DLD1 (cell line): ENCODE results near the gene CACNA1A.

Source experiments
- in situ Hi-C: cut with HindIII; loops from 2 replicates; pipeline ENCODE4 v1.10.0; 2017; ENCODE audit warnings: low sequenced_read_pairs

Gene CACNA1A

DNA sequence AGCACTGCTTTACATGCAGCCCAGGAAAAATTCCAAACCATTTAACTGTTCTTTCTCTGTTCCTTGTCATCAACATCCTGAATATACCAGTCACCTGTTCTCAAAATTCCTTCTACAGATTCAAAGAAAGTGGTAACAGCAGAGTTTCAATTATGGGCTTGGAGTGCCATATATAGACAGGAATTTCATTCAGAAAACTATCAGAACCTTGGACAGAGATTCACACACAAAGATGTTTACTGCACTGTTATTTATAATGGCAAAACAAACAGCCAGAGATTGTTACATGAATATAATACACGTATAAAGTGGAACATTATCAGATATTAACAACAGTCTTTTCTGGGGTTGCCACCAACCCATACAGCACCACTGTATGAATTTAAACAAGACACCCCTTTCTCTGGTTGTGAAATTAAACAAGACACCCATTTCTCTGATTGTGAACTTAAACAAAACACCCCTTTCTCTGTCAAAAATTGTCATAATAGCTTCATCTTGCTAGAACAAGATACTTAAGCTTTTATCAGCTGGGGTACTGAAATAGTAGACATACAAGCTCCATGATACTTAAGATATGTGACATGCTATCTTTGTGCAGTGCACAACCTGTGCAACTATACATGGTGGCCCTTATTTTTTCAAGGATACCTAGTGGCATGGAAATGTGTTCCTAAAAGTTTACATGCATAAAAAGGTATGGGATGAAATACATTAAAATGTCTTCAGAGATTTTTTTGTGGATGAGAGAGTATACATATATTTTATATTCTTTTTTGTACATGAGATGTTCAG, 12.6 kb downstream of the CACNA1A start:
- in situ Hi-C loops = no loop called here

DNA sequence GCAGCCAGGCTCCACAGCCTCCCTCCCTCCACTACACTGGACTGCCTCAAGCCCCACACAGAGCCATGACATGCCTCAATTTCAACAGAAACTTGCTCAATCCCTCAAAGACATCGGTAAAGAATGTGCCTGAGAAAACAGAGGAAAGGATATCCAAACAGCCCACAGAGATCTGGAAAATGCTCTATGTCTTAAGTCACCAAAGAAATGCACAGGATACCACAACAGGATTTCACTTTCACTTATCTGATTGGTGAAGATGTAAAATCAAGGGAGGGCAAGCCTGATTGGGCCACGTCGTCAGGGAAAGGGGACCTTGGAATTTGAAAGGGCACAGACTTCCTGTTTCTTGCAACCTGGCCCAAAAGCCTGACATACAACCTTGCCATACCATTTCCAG, 14.2 kb downstream of the CACNA1A start:
- in situ Hi-C loops = no loop called here

DNA sequence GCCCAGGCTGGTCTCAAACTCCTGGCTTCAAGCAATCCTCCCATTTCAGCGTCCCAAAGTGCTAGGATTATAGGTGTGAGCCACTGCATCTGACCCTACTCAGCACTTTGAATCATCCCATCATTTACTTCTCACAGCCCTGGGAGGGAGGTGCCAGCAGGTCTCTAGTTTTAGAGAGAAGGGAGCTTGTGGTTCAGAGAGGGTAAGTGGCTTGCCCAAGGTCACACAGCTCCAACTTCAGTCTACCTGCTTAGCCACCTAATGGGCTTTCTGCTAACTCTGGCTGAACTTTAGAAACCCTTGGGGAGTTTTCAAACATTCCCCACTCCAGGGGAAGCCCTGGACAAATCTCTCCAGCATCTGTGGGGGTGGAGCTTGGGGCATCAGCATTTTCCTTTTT, 18.3 kb downstream of the CACNA1A start:
- in situ Hi-C loops = no loop called here

DNA sequence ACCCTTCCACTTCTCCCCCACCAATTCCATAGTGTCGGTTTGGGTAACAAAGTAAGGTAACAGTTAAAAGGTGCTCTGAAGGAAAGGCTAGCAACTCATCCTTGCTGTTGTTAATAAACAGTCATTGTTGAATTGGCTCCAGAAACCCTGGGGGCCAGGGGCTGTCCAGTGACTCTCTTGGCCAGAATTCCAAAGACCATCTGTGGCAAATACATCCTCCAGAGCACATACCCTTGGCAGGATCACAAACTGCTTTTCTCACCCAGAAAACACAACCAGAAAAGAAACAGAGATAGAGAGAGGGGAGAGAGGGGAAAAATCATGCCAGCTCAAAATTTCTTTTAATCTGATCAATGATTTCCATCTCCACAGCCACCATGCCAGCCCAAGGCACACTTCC, 22.1 kb downstream of the CACNA1A start:
- in situ Hi-C loops = no loop called here

DNA sequence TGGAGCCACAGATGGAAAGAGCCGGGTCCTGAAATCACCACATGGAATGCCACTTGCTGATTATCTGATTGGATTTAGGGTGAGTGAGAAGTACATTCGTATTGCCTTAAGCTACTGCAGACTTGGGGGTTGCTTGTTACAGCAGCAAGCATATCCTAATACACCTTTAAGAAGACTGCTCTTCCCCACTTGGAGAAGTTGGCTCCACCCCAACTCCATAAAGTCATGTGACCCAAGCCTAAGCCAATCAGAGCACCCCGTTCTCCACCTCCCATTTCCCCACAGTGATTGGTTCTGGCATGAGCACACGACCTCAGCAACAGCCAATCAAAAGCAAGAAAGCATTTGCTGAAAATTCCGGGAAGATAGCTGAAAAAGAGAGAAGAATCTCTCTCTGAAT, 23.1 kb downstream of the CACNA1A start:
- in situ Hi-C loops = no loop called here

DNA sequence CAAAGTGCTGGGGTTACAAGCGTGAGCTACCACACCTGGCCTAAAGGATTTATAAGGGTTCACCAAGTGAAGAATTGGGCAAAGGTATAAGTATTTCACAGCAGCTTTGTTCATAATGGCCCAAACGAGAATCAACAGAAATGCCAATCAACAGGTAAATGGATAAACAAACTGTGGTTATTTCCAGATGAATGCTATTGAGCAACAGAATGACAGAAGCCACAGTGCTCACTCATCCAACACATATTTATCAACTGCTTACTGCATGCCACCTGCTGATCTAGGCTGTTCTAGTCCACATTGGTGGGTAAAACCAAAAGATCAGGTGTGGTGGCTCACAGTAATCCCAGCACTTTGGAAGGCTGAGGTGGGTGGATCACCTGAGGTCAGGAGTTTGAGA, 27.7 kb downstream of the CACNA1A start:
- in situ Hi-C loops = no loop called here

DNA sequence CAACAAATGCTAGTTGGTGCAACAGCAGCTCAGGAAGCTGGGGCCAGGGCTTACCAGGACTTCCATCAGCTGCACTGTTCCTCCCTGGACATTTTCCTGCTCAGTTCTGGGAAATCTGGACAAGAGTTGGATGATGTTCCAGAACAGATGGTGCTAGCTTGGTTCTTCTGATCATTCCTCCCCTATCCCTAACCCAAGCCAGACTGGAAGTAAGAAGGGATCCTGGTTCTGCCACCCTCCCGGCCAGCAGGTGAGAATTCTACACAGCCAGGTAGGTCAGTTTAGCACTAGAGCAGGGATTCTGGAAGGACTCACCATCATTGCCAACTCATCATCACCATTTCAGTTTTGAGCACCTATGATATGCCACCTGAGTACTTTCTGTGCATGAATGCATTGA, 30.2 kb downstream of the CACNA1A start:
- in situ Hi-C loops = no loop called here

DNA sequence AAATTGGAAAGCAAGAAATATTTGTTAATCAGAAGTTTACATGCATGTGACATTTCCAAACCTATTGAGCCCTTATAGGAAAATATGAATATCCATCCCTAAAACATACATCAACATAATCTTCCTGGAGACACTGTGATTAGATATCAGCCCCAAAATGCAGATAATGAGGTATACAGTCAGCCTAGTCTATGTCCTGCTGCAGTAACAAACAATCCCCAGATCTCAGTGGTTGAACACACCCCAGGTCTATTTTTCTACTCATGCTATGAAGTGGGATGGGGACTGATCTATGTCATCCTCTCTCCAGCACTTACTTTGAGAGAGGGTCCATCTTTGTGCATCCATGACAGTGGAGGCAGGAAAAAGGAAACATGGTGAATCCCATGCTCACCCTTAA, 31.2 kb downstream of the CACNA1A start:
- in situ Hi-C loops = no loop called here

DNA sequence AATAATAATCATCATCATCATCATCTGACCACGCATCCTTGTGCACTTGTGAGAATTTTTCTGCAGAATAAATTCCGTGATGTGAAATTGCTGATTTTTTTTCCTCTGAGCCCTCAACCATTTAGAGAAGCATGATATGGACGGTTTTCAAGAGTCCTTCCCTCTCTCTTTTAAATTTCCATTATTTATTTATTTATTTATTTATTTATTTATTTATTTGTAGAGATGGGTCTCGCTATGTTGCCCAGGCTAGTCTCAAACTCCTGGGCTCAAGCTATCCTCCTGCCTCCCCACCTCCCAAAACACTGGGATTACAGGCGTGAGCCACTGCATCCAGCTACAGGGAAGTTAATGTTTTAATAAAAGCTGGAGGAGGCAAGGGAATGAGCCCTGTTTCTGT, 39.6 kb downstream of the CACNA1A start:
- in situ Hi-C loops = no loop called here

DNA sequence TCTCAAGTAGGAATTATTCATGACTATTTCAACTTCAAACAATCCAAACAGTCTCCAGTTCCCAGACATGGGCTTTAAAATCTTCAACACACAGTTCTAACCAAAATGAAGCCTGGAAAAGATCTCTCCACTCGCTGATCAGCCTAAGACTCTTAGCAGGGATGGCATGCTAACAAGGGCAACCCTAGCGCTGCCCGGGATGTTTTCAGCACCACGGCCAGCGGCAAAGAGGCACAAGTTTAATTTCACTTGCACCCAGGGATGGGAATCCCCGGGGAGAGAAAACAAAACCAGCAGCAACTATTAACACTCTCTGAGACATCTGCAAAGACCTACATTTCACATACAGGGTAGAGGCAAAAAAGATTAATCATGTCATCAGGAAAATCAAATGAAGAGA, 43.0 kb downstream of the CACNA1A start:
- in situ Hi-C loops = no loop called here

DNA sequence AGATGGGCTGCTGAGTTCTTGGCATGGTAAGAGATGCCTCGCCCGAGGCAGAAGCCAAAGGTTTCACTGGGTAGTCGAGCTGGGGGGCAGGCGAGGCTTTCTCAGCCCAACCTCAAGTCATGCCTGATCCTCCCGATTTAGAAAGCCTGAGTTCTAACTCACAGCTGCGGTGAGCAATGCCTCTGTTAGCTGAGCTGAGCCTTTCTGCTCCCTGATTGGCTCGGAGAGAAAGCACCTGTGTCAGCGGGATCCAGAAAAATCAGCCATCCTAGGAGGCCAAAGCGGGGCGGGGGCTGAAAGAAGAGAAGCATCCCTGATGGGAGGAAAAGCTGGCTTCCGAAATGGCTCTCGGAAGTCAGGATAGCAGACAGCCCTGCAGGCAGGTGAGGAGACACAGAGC, 44.7 kb downstream of the CACNA1A start:
- in situ Hi-C loops = no loop called here

DNA sequence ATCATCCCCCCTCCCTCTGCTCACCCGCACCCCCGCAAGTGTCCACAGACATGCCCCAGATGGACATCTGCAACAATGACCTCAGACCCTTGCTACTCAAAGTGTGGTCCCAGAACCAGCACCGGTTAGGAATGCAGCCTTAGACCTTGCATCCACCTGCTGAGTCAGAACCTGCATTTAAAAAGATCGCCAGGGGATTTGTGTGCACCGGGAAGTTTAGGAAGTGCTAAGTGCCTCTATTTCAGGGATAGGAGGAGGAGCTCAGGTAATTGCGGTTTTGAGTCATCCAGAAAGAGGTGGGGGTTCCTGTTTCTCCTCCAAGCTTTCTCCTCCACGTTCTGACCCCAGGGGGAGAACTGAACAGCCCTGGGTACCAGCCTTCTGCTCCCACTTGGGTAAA, 46.2 kb downstream of the CACNA1A start:
- in situ Hi-C loops = no loop called here

DNA sequence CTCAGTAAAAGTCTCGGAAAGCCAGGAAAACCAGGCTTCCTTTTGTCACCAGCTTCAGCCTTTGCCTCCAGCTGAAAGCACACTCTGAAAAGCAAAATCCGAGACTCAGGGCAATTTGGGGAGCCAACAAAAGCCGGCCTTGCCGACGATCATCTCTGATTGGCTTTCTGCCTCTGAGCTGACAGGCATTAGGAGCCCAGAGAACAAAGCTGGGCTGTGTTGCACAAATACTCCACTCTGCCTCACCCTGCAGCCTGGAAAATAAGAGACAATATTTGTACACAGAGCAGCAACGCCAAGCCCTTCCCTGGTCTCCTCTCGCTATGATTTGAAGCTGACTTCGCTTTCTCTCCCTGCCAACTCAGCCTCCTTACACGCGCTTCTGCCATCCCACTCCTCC, 46.9 kb downstream of the CACNA1A start:
- in situ Hi-C loops = no loop called here

DNA sequence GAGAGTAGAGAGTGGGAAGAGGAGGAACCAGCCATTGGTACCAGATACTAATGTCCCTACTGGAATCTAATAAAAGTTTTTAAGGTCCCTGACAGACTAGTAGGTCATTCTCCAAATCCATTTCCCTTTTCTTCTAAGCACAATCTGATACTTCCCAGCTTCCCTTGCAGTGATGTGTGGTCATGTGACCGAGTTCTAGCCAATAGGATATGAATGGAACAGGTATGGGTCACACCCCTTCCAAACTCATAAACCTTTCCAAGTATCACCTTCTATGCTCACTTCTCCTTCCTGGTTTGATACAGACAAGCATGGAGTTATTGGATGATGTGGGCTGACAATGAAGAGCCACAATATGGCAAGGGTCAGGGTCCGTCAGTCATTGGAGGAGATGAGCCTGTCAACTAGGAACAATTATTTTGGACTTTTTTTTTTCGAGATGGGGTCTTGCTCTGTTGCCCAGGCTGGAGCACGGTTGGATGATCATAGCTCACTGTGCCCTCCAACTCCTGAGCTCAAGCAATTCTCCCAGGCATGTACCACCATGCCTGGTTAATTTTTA, 54.8 kb downstream of the CACNA1A start:
- in situ Hi-C loops = no loop called here

DNA sequence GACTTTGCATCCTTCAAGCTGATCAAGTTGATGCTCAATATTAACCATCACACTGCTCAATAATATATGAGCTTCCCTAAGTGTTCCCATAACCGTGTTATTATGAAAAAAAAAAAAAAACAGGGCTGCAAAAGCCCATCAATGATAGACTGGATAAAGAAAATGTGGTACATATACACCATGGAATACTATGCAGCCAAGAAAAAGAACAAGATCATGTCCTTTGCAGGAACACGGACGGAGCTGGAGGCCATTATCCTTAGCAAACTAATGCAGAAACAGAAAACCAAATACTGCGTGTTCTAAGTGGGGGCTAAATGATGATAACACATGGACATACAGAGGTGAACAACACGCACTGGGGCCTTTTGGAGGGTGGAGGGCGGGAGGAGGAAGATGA, 58.3 kb downstream of the CACNA1A start:
- in situ Hi-C loops = no loop called here

DNA sequence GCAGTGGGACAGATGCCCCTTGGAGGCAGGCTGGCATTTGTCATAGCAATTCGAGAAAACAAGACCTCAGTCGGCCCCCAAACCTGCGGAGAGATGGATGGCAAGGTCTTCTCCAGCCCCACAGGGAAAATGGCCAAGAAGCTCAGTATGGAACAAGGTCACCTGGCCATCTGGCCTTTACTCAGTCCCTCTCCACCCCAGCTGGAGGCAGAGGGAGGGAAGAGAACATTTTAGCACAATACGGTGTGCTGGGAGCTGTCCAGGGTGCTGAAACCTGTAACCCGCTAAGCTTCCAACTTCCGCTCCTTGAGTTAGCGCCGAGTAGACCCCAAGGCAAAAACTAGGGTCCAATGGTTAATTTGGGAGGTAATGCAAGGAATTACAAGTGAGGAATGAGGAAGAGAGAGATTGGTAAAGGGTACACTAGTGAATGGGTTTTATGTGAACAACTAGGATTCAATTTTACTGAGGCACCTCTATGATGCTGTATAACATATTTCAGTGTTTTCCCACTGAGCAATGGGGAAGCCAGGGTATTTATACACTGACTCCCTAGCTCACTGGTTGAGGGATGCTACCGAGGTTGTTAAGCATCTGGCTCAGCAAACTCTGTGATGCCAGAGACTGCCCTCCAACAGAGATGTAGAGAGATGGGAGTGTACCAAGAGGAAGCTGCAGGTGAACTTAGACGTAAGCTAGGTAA, 64.3 kb downstream of the CACNA1A start:
- in situ Hi-C loops = no loop called here

DNA sequence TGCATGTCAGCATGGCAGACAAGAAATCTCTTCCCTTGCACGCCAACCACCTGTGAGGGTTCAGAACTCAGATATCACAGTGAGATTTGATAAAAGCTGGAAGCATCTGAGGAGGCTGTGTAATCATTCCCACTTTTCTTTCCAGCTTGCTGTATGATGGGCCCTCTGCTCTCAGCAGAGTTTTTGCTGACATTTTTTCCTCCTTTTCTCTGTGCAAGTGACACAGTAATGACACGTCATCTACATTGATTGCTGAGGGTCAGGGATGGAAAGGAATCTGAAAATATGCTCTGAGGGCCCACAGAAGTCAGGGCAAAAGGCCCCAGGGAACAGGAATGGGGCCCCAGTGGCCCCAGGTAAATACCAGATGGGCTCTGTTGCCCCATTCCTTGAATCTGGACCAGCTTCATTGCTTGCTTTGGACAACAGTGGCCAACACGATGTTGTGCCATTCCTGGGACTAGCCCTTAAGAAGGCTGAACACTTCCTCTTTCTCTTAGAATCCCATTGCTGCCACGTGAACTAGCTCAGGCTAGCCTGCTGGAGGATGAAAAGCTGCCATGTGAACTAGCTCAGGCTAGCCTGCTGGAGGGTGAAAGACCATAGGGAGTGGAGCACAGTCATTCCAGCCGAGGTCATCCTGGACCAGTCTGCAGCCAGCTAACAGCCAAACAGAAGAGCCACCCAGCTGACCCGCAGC, 68.2 kb downstream of the CACNA1A start:
- in situ Hi-C loops = no loop called here

DNA sequence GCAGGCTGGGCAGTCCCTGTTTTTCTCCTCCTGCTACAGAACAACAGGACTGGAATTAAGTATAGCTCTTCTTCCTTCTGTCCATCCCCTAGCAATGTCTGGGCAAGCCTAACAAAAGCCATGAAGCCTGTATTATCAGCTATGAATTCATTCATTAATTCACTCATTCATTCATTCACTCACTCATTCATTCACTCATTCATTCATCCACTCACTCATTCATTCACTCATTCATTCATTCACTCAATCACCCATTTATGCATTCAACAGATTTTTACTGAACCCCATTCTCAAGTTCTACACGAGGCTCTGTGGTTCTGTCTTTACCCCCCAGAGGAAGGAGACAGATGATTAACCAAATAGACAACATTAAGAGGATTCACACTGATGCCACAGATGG, 69.9 kb downstream of the CACNA1A start:
- in situ Hi-C loops = no loop called here

DNA sequence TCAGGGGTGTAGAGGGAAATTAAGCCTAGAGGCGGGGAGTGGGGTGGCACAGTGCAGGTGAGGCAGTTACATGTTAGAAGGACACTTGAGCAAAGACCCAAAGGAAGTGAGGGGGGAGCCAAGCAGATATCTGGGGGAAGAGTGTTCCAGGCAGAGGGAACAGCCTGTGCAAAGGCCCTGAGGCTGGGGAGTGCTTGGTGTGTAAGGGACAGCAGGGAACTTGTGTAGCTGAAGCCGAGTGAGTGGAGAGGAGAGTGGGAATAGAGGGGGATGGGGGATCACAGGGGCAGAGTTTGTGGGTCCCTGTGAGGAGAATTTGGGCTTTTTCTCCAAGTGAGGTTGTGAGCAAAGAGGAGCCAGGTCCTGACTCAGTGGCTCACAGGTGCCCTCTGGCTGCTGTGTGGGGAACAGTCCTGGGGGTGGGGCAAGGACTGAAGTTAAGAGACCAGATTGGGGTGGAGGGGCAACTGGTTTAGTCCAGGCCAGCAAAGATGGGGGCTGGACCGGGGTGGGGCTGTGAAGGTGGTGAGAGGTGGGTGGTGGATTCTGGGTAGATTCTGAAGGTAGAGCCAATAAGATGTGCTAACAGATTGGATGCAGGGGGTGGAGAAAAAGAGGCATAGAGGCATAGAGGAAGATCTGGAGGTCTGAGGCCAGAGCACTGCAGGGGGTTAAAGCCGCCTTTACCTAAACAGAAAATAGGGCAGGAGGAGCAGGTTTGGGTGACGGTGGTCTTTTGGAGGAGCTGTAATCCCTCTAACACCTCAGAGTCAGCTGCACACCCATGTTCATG, 75.3 kb downstream of the CACNA1A start:
- in situ Hi-C loops = no loop called here

DNA sequence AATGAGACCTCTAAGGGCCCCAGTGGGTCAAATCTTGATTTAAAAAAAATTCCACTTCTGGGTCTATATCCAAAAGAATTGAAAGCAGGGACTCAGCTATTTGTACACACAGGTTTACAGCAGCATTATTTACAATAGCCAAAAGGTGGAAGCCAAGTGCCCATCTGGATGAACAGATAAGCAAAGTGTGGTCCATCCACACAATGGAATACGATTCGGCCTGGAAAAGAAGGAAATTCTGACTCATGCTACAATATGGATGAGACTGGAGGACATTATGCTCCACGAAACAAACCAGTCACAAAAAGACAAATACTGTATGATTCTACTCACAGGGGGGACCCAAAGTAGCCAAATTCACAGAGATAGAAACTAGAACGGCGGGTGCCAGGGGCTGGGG, 76.7 kb downstream of the CACNA1A start:
- in situ Hi-C loops = no loop called here

DNA sequence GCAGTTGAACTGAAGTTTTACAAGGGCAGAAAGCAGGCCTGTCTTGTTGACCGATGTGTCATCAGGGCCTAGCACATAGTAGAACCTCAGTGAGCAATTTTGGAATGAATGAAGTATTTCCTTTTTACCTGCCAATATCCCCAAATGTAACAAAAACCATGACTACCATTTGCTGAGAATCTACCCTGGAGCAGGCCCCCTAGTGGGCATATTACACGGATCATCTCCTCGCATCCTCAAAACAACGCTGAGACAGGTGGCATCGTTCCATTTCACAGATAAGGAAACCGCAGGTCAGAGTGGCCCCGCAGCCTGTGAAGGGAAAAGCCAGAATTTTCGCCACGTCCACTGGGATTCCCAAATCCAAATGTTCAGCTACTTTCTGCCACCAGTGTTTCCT, 77.9 kb downstream of the CACNA1A start:
- in situ Hi-C loops = no loop called here
